ENCODE results near the gene TAS1R3. TPM values are rescaled to one million over a fixed set of nuclear protein-coding genes. Genes with fewer than 3 reads are reported as not detected.

TAS1R3 gene
- polyA plus RNA-seq, 1 donor from 2014 or later: 1.0 TPM

DNA sequence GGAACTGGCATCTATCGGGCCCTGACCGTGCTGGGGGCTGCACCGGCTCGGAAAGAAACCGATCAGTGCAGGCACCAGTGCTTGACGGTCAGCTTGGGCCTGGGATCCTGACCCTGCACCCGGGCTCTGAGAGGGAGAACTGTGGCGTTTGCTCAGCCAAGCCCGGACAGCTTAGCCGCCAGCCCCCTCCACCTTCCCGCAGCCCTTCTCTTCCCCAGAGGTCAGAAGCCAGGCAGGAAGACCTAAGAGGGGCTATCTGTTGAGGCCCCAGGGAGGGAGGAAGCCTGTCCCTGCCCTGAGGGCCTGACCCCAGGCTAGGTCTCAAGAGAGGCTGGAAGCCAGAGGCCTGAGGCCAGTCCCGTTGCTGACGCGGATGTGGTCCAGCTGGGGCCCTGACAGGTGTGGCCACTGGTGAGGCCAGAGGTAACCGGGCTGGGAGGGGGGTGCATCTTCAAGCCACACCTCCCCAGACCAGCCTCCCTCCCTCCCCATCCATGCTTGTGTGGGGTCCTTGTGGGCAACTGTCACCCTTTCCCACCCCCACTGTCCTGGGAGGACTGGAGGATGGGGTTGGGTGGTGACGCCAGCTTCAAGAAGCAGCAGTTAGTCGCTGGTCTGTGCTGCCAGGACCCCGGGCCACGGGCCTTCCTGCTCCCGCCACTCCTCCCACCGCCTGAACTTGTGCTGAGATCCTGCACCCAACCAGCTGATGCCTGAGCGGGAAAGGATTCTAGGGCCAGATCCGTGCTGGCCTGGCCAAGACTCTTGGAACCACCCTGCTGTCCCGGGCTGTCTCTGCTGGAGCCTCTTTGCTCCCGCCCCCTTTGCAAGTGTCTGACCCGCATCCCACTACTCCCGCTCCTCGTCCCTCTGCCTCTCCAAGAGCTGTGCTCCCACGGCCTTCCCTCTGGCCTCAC, 20.7 kb downstream of the TAS1R3 start:
- TF ChIP-seq RAD21 (conservative IDR thresholded peaks at IDR 0.05) (no peak), SMC3 (conservative IDR thresholded peaks at IDR 0.05; ENCODE audit: poor library complexity) (no peak), POLR2AphosphoS5 (IDR thresholded peaks at IDR 0.05) (no peak), EP300 (conservative IDR thresholded peaks at IDR 0.05; ENCODE audit: poor library complexity, severe bottlenecking) (no peak), TAF1 (IDR thresholded peaks at IDR 0.05; ENCODE audit: low read depth) (no peak), REST (IDR thresholded peaks at IDR 0.05; ENCODE audit: borderline replicate concordance) (no peak), EZH2 (IDR thresholded peaks at IDR 0.05; ENCODE audit: borderline replicate concordance, insufficient read depth, low read length, poor library complexity, severe bottlenecking) (no peak), MXI1 (conservative IDR thresholded peaks at IDR 0.05; ENCODE audit: poor library complexity, severe bottlenecking) (no peak)
- TF ChIP-seq, protein P1, sequence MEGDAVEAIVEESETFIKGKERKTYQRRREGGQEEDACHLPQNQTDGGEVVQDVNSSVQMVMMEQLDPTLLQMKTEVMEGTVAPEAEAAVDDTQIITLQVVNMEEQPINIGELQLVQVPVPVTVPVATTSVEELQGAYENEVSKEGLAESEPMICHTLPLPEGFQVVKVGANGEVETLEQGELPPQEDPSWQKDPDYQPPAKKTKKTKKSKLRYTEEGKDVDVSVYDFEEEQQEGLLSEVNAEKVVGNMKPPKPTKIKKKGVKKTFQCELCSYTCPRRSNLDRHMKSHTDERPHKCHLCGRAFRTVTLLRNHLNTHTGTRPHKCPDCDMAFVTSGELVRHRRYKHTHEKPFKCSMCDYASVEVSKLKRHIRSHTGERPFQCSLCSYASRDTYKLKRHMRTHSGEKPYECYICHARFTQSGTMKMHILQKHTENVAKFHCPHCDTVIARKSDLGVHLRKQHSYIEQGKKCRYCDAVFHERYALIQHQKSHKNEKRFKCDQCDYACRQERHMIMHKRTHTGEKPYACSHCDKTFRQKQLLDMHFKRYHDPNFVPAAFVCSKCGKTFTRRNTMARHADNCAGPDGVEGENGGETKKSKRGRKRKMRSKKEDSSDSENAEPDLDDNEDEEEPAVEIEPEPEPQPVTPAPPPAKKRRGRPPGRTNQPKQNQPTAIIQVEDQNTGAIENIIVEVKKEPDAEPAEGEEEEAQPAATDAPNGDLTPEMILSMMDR (IDR thresholded peaks at IDR 0.05; ENCODE audit: poor library complexity, severe bottlenecking): no peak
- Histone ChIP-seq H3K4me3 (ENCODE audit: low read length) (peak overlapping the region; percentile 18), H3K4me2 (ENCODE audit: low read length) (no peak overlapping the region), H2AFZ (ENCODE audit: low read depth, low read length) (no peak overlapping the region), H3F3A (ENCODE audit: insufficient read depth, low read length, poor library complexity, severe bottlenecking) (no peaks in the 10 kb centered on the region), H3K9me3 (ENCODE audit: low read length) (no peaks in the 10 kb centered on the region), H3K79me2 (replicated peaks; ENCODE audit: insufficient read depth, low read length) (peaks cover 12% of the 10 kb centered on the region), H4K20me1 (ENCODE audit: insufficient read depth) (peaks cover 4% of the 10 kb centered on the region), H3K27me3 (ENCODE audit: insufficient read depth, low read depth, low read length) (peaks cover 26% of the 10 kb centered on the region), H3K27ac (ENCODE audit: low read length) (no peak overlapping the region), H3K36me3 (ENCODE audit: insufficient read depth, low read length) (no peaks in the 10 kb centered on the region), H3K9ac (ENCODE audit: low read length) (peak overlapping the region; percentile 7), H3K9me2 (ENCODE audit: insufficient read depth, low read length) (no peaks in the 10 kb centered on the region)

GRCh38 chr1:1352786-1353388, 21.8 kb downstream of the TAS1R3 start:
- H3K36me3 ChIP-seq (ENCODE audit: insufficient read depth, low read length): no peaks in the 10 kb centered on the region
- H3K4me3 ChIP-seq (ENCODE audit: low read length): no peak overlapping the region
- TF ChIP-seq MXI1 (conservative IDR thresholded peaks at IDR 0.05; ENCODE audit: poor library complexity, severe bottlenecking) (no peak), EP300 (conservative IDR thresholded peaks at IDR 0.05; ENCODE audit: poor library complexity, severe bottlenecking) (no peak), SMC3 (conservative IDR thresholded peaks at IDR 0.05; ENCODE audit: poor library complexity) (no peak), REST (IDR thresholded peaks at IDR 0.05; ENCODE audit: borderline replicate concordance) (no peak), EZH2 (IDR thresholded peaks at IDR 0.05; ENCODE audit: borderline replicate concordance, insufficient read depth, low read length, poor library complexity, severe bottlenecking) (no peak), POLR2AphosphoS5 (IDR thresholded peaks at IDR 0.05) (no peak), RAD21 (conservative IDR thresholded peaks at IDR 0.05) (no peak), TAF1 (IDR thresholded peaks at IDR 0.05; ENCODE audit: low read depth) (no peak)
- TF ChIP-seq, protein P1 (IDR thresholded peaks at IDR 0.05; ENCODE audit: poor library complexity, severe bottlenecking): no peak
- H3K9ac ChIP-seq (ENCODE audit: low read length): no peak overlapping the region
- no peaks in the 10 kb centered on the region for H3F3A ChIP-seq (ENCODE audit: insufficient read depth, low read length, poor library complexity, severe bottlenecking)
- no peak overlapping the region for H2AFZ ChIP-seq (ENCODE audit: low read depth, low read length)
- H3K79me2 ChIP-seq (replicated peaks; ENCODE audit: insufficient read depth, low read length): peaks cover 5% of the 10 kb centered on the region
- no peak overlapping the region for H3K4me2 ChIP-seq (ENCODE audit: low read length)
- H3K27me3 ChIP-seq (ENCODE audit: insufficient read depth, low read depth, low read length): peaks cover 26% of the 10 kb centered on the region
- peaks cover 3% of the 10 kb centered on the region for H4K20me1 ChIP-seq (ENCODE audit: insufficient read depth)
- H3K9me3 ChIP-seq (ENCODE audit: low read length): no peaks in the 10 kb centered on the region
- no peaks in the 10 kb centered on the region for H3K9me2 ChIP-seq (ENCODE audit: insufficient read depth, low read length)
- no peak overlapping the region for H3K27ac ChIP-seq (ENCODE audit: low read length)

Data from neural cell (in vitro differentiated cells).